ENCODE data around the gene NR2E1.

DNA sequence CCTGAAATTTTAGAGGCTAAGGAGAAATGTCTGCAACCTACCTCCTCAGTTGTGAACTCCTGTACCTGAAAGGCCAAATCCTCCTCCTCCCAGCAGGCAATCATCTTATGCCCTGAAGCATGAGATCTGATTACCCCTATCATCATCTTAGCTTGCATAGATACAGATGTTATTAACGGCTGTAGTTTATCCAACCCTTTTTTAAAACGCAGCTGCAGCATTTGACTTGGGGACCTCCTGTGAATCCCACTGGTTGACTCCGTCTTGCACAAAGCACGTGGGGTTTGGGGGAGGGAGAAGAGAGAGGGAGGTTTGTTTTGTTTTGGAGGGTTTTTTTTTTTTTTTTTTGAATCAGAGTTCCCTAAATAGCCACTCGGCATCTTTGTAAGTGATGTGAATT, 5.8 kb upstream of the NR2E1 start:
- TF ChIP-seq POLR2A (IDR thresholded peaks at IDR 0.05) (no peak), EP300 (IDR thresholded peaks at IDR 0.05) (no peak), POLR2AphosphoS5 (IDR thresholded peaks at IDR 0.05) (no peak)
- TF ChIP-seq, protein P1, sequence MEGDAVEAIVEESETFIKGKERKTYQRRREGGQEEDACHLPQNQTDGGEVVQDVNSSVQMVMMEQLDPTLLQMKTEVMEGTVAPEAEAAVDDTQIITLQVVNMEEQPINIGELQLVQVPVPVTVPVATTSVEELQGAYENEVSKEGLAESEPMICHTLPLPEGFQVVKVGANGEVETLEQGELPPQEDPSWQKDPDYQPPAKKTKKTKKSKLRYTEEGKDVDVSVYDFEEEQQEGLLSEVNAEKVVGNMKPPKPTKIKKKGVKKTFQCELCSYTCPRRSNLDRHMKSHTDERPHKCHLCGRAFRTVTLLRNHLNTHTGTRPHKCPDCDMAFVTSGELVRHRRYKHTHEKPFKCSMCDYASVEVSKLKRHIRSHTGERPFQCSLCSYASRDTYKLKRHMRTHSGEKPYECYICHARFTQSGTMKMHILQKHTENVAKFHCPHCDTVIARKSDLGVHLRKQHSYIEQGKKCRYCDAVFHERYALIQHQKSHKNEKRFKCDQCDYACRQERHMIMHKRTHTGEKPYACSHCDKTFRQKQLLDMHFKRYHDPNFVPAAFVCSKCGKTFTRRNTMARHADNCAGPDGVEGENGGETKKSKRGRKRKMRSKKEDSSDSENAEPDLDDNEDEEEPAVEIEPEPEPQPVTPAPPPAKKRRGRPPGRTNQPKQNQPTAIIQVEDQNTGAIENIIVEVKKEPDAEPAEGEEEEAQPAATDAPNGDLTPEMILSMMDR (IDR thresholded peaks at IDR 0.05): no peak

Measured in upper lobe of left lung (tissue), 4 donors.